K562 (cell line): ENCODE results near the gene FADS1. TPM values are rescaled to one million over a fixed set of nuclear protein-coding genes. Genes with fewer than 3 reads are reported as not detected.

Experiments used
- CBFA2T3 ChIP-seq: fragments of 450-650 bp; IDR thresholded peaks from 2 replicates; pipeline ENCODE4 v1.6.1; 2017
- CC2D1A ChIP-seq: fragments of 450-650 bp; IDR thresholded peaks from 2 replicates; pipeline ENCODE4 v1.6.1; 2017; ENCODE audit warnings: mild to moderate bottlenecking
- CHD1 ChIP-seq: fragments of 200-600 bp; sonication (generic); IDR thresholded peaks from one replicate; pipeline ENCODE4 v1.6.1; 2012; ENCODE audit warnings: mild to moderate bottlenecking, moderate library complexity, low read length, inconsistent platforms
- DDX20 ChIP-seq: fragments of 450-650 bp; IDR thresholded peaks from 2 replicates; pipeline ENCODE4 v1.6.1; 2016; ENCODE audit warnings: missing genetic modification characterization, low read depth, mild to moderate bottlenecking, missing compliant biosample characterization, moderate library complexity
- FOSL1 ChIP-seq: fragments of 200-800 bp; sonication (Bioruptor generic); conservative IDR thresholded peaks from 2 replicates; pipeline ENCODE4 v1.6.1; 2016; ENCODE audit warnings: missing genetic modification characterization, missing compliant biosample characterization
- HBP1 ChIP-seq: fragments of 450-650 bp; formaldehyde crosslinking; IDR thresholded peaks from 2 replicates; pipeline ENCODE4 v1.4.0; 2022; ENCODE audit warnings: missing genetic modification characterization
- MCM3 ChIP-seq: fragments of 450-650 bp; IDR thresholded peaks from 2 replicates; pipeline ENCODE4 v1.6.1; 2016
- MECOM ChIP-seq: fragments of 250-450 bp; sonication (Bioruptor Pico); IDR thresholded peaks from 2 replicates; pipeline ENCODE4 v1.8.0; 2022; ENCODE audit warnings: inconsistent platforms
- POLR2AphosphoS5 ChIP-seq: IDR thresholded peaks from 2 replicates; pipeline ENCODE4 v1.6.1; 2011; ENCODE audit warnings: mild to moderate bottlenecking, low read depth, low read length, moderate library complexity; ENCODE audit not compliant: control insufficient read depth, insufficient read depth
- PYGO2 ChIP-seq: fragments of 450-650 bp; IDR thresholded peaks from 2 replicates; pipeline ENCODE4 v1.6.1; 2016; ENCODE audit warnings: mild to moderate bottlenecking, missing genetic modification characterization, moderate library complexity, missing compliant biosample characterization
- RBM14 ChIP-seq: fragments of 200-400 bp; formaldehyde crosslinking; IDR thresholded peaks from 2 replicates; pipeline ENCODE4 v1.6.1; 2018; ENCODE audit warnings: low read depth, mild to moderate bottlenecking, low read length, moderate library complexity, borderline replicate concordance; ENCODE audit not compliant: insufficient read depth
- SIN3B ChIP-seq: fragments of 450-650 bp; IDR thresholded peaks from 2 replicates; pipeline ENCODE4 v1.6.1; 2017; ENCODE audit warnings: low read depth, mild to moderate bottlenecking, moderate library complexity
- SREBF1 ChIP-seq: fragments of 150-350 bp; IDR thresholded peaks from 2 replicates; pipeline ENCODE4 v1.6.1; 2014; ENCODE audit warnings: antibody characterized with exemption, low read depth, low read length, borderline replicate concordance
- SRSF7 ChIP-seq: fragments of 200-400 bp; formaldehyde crosslinking; optimal IDR thresholded peaks from 2 replicates; pipeline ENCODE3; 2017; ENCODE audit warnings: mild to moderate bottlenecking, low read depth, low read length
- SRSF9 ChIP-seq: fragments of 200-400 bp; formaldehyde crosslinking; IDR thresholded peaks from 2 replicates; pipeline ENCODE4 v1.6.1; 2017; ENCODE audit warnings: low read depth, low read length, borderline replicate concordance
- SUPT5H ChIP-seq: fragments of 450-650 bp; IDR thresholded peaks from 2 replicates; pipeline ENCODE4 v1.6.1; 2016
- TAF15 ChIP-seq: fragments of 200-400 bp; formaldehyde crosslinking; IDR thresholded peaks from 2 replicates; pipeline ENCODE4 v1.6.1; 2017; ENCODE audit warnings: mild to moderate bottlenecking, low read depth, low read length, moderate library complexity
- TFAP4 ChIP-seq: sonication (generic); formaldehyde crosslinking; IDR thresholded peaks from 2 replicates; pipeline ENCODE4 v1.8.0; 2022; ENCODE audit warnings: missing genetic modification reagents, mild to moderate bottlenecking, moderate library complexity, borderline replicate concordance
- TFE3 ChIP-seq: fragments of 450-650 bp; formaldehyde crosslinking; IDR thresholded peaks from 2 replicates; pipeline ENCODE4 v1.4.0; 2020; ENCODE audit warnings: mild to moderate bottlenecking, mixed read lengths
- TRIM24 ChIP-seq, 2 experiments: fragments of 450-650 bp; IDR thresholded peaks; 2 replicates each; pipeline ENCODE4 v1.6.1; 2016
- ZBTB8A ChIP-seq: fragments of 450-650 bp; IDR thresholded peaks from 2 replicates; pipeline ENCODE4 v1.6.1; 2018; ENCODE audit warnings: mild to moderate bottlenecking, moderate library complexity; ENCODE audit not compliant: partially characterized antibody
- ZFP36 ChIP-seq: fragments of 150-350 bp; IDR thresholded peaks from 2 replicates; pipeline ENCODE4 v1.6.1; 2018; ENCODE audit warnings: low read length, low read depth; ENCODE audit not compliant: partially characterized antibody
- ZNF232 ChIP-seq: sonication (generic); formaldehyde crosslinking; IDR thresholded peaks from 2 replicates; pipeline ENCODE4 v1.8.0; 2022; ENCODE audit warnings: mild to moderate bottlenecking, missing genetic modification reagents
- ZNF699 ChIP-seq: fragments of 250-450 bp; sonication (Bioruptor Pico); IDR thresholded peaks from 2 replicates; pipeline ENCODE4 v1.8.0; 2021; ENCODE audit warnings: mild to moderate bottlenecking, moderate library complexity; ENCODE audit not compliant: insufficient replicate concordance
- ZNF766 ChIP-seq: fragments of 200-800 bp; sonication (Bioruptor generic); conservative IDR thresholded peaks from 2 replicates; pipeline ENCODE4 v1.6.1; 2016; ENCODE audit warnings: missing genetic modification characterization, missing compliant biosample characterization
- polyA plus RNA-seq, 8 experiments: library from polyadenylated mRNA; depleted of rRNA in 4 of 8; stranded (reverse) in 5 of 8; unstranded in 3 of 8; fragments of >200 nt; fragmentation: Nextera tagmentation in 2 of 8; fragmentation: Illumina TruSeq in 1 of 8; extraction: Ambion mirVana in 2 of 8; extraction: Trizol in 1 of 8; gene quantifications; 2 replicates each; pipeline versions ENCODE4 v1.2.1 to v1.2.3, GENCODE V29; 2011 to 2014; ENCODE audit warnings: inconsistent platforms in 1 of 8, missing spikeins in 1 of 8
- total RNA-seq, 7 experiments: library from RNA; depleted of rRNA in 6 of 7; stranded (reverse); fragments of >200 nt in 6 of 7; fragmentation: Illumina TruSeq in 2 of 7; extraction: Trizol in 2 of 7; gene quantifications; 2 replicates each; pipeline versions ENCODE4 v1.2.1 to v1.2.3, GENCODE V29; 2011 to 2021; ENCODE audit warnings: low replicate concordance in 1 of 7

The FADS1 gene
- total and polyA plus RNA-seq, 9 of the 15 experiments (the other 6 are each of a cell fraction or from before 2014, with no cell fraction given), result 110 to 864 (median 364) TPM

- no peak for TF ChIP-seq TAF15
- no peak for TF ChIP-seq ZFP36
- TF ChIP-seq ZNF699 (CRISPR knock-in tag), result no peak
- no peak for TF ChIP-seq ZBTB8A
- no peak for TF ChIP-seq CC2D1A
- no peak for TF ChIP-seq TRIM24 (IDR thresholded peaks at IDR 0.05)
- no peak for TF ChIP-seq SRSF9
- no peak for TF ChIP-seq CHD1
- TF ChIP-seq DDX20 (tag), result no peak
- no peak for TF ChIP-seq SRSF7
- TF ChIP-seq POLR2AphosphoS5, result no peak; the same call in 1 of the 2 replicates
- no peak for TF ChIP-seq MCM3
- no peak for TF ChIP-seq ZNF766 (CRISPR knock-in tag)
- no peak for TF ChIP-seq TFE3
- TF ChIP-seq SUPT5H, result peak; percentile 12
- no peak for TF ChIP-seq ZNF232 (CRISPR knock-in tag)
- TF ChIP-seq PYGO2 (tag), result no peak
- TF ChIP-seq MECOM, result no peak
- no peak for TF ChIP-seq FOSL1 (tag)
- no peak for TF ChIP-seq RBM14
- TF ChIP-seq SREBF1, result no peak
- 0 out of 2 replicates have a peak, but pooled peaks have one; percentile 77 for TF ChIP-seq HBP1 (CRISPR knock-in tag)
- no peak for TF ChIP-seq TFAP4
- no peak for TF ChIP-seq CBFA2T3
- no peak for TF ChIP-seq SIN3B
Measured at GRCh38 chr11:61797263-61797944, 19.4 kb downstream of the FADS1 start (continued).
